Measurements from ENCODE around the gene USHBP1. TPM values are rescaled to one million over a fixed set of nuclear protein-coding genes. Genes with fewer than 3 reads are reported as not detected.

USHBP1 gene
- total RNA-seq, 1 experiment from 2014 or later: 12.3 TPM

DNA sequence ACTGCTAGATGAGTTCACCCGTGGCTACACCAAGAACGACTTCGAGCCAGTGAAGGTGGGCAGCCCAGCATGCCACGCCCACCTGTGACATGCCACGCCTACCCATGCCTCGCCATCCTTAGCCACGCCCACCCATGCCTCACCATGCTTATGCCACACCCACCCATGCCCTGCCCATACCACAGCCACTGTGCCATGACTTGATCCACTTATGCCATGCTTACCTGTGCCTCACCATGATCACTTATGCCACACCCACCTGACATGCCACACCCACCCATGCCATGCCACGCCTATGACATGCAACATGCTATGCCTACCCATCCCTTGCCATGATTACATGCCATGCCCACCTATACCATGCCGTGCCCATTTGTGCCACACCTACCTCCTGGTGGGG is 62.3 kb downstream of the USHBP1 start:
- TF ChIP-seq ZNF263 (CRISPR knock-in tag; IDR thresholded peaks at IDR 0.05; ENCODE audit: low read depth) (no peak), CDX4 (CRISPR knock-in tag; IDR thresholded peaks at IDR 0.05; ENCODE audit: borderline replicate concordance) (no peak), ZNF121 (CRISPR knock-in tag; IDR thresholded peaks at IDR 0.05) (no peak), ZNF671 (CRISPR knock-in tag; IDR thresholded peaks at IDR 0.05) (no peak), EMX1 (CRISPR knock-in tag; IDR thresholded peaks at IDR 0.05) (no peak), ZNF512 (CRISPR knock-in tag; IDR thresholded peaks at IDR 0.05; ENCODE audit: borderline replicate concordance) (no peak), ZNF317 (CRISPR knock-in tag; IDR thresholded peaks at IDR 0.05; ENCODE audit: borderline replicate concordance, low read depth) (no peak), GRHL2 (CRISPR knock-in tag; IDR thresholded peaks at IDR 0.05; ENCODE audit: insufficient replicate concordance, severe bottlenecking) (no peak), ZNF532 (CRISPR knock-in tag; IDR thresholded peaks at IDR 0.05; ENCODE audit: borderline replicate concordance) (no peak), ETV6 (CRISPR knock-in tag; IDR thresholded peaks at IDR 0.05) (no peak), FOXJ3 (CRISPR knock-in tag; IDR thresholded peaks at IDR 0.05; ENCODE audit: borderline replicate concordance) (no peak), GABPB1 (CRISPR knock-in tag; IDR thresholded peaks at IDR 0.05) (no peak), RELA (CRISPR knock-in tag; IDR thresholded peaks at IDR 0.05; ENCODE audit: borderline replicate concordance) (no peak), ZNF396 (CRISPR knock-in tag; IDR thresholded peaks at IDR 0.05; ENCODE audit: borderline replicate concordance) (no peak), JAZF1 (CRISPR knock-in tag; IDR thresholded peaks at IDR 0.05) (no peak)
- TF ChIP-seq, protein P1, sequence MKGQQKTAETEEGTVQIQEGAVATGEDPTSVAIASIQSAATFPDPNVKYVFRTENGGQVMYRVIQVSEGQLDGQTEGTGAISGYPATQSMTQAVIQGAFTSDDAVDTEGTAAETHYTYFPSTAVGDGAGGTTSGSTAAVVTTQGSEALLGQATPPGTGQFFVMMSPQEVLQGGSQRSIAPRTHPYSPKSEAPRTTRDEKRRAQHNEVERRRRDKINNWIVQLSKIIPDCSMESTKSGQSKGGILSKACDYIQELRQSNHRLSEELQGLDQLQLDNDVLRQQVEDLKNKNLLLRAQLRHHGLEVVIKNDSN (CRISPR knock-in tag; IDR thresholded peaks at IDR 0.05): no peak
- TF ChIP-seq, protein P2, sequence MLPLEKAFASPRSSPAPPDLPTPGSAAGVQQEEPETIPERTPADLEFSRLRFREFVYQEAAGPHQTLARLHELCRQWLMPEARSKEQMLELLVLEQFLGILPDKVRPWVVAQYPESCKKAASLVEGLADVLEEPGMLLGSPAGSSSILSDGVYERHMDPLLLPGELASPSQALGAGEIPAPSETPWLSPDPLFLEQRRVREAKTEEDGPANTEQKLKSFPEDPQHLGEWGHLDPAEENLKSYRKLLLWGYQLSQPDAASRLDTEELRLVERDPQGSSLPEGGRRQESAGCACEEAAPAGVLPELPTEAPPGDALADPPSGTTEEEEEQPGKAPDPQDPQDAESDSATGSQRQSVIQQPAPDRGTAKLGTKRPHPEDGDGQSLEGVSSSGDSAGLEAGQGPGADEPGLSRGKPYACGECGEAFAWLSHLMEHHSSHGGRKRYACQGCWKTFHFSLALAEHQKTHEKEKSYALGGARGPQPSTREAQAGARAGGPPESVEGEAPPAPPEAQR (CRISPR knock-in tag; IDR thresholded peaks at IDR 0.05): no peak
- TF ChIP-seq, protein P3, sequence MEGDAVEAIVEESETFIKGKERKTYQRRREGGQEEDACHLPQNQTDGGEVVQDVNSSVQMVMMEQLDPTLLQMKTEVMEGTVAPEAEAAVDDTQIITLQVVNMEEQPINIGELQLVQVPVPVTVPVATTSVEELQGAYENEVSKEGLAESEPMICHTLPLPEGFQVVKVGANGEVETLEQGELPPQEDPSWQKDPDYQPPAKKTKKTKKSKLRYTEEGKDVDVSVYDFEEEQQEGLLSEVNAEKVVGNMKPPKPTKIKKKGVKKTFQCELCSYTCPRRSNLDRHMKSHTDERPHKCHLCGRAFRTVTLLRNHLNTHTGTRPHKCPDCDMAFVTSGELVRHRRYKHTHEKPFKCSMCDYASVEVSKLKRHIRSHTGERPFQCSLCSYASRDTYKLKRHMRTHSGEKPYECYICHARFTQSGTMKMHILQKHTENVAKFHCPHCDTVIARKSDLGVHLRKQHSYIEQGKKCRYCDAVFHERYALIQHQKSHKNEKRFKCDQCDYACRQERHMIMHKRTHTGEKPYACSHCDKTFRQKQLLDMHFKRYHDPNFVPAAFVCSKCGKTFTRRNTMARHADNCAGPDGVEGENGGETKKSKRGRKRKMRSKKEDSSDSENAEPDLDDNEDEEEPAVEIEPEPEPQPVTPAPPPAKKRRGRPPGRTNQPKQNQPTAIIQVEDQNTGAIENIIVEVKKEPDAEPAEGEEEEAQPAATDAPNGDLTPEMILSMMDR (IDR thresholded peaks at IDR 0.05): no peak
- TF ChIP-seq, protein P4, sequence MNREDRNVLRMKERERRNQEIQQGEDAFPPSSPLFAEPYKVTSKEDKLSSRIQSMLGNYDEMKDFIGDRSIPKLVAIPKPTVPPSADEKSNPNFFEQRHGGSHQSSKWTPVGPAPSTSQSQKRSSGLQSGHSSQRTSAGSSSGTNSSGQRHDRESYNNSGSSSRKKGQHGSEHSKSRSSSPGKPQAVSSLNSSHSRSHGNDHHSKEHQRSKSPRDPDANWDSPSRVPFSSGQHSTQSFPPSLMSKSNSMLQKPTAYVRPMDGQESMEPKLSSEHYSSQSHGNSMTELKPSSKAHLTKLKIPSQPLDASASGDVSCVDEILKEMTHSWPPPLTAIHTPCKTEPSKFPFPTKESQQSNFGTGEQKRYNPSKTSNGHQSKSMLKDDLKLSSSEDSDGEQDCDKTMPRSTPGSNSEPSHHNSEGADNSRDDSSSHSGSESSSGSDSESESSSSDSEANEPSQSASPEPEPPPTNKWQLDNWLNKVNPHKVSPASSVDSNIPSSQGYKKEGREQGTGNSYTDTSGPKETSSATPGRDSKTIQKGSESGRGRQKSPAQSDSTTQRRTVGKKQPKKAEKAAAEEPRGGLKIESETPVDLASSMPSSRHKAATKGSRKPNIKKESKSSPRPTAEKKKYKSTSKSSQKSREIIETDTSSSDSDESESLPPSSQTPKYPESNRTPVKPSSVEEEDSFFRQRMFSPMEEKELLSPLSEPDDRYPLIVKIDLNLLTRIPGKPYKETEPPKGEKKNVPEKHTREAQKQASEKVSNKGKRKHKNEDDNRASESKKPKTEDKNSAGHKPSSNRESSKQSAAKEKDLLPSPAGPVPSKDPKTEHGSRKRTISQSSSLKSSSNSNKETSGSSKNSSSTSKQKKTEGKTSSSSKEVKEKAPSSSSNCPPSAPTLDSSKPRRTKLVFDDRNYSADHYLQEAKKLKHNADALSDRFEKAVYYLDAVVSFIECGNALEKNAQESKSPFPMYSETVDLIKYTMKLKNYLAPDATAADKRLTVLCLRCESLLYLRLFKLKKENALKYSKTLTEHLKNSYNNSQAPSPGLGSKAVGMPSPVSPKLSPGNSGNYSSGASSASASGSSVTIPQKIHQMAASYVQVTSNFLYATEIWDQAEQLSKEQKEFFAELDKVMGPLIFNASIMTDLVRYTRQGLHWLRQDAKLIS (CRISPR knock-in tag; IDR thresholded peaks at IDR 0.05; ENCODE audit: borderline replicate concordance): no peak
- POLR2A ChIA-PET: no interaction called here
- H3K27ac Mint-ChIP-seq: no peak overlapping the region
- H3K4me1 Mint-ChIP-seq: no peaks in the 10 kb centered on the region
- peaks cover 65% of the 10 kb centered on the region for H3K36me3 Mint-ChIP-seq
- no peaks in the 10 kb centered on the region for H3K27me3 Mint-ChIP-seq (ENCODE audit: low read depth)
- ATAC-seq (peak; percentile 36), DNase-seq (ENCODE audit: low spot score) (no peak)
- no peak overlapping the region for H3K4me3 Mint-ChIP-seq
- CTCF ChIA-PET: no interaction called here
- no peaks in the 10 kb centered on the region for H3K9me3 Mint-ChIP-seq

All from WTC11 (cell line).